Measurements from ENCODE around the gene DCLRE1C. TPM values are rescaled to one million over a fixed set of nuclear protein-coding genes. Genes with fewer than 3 reads are reported as not detected.

Gene DCLRE1C
- total and polyA plus RNA-seq, 9 of the 15 experiments (the other 6 are each of a cell fraction or from before 2014, with no cell fraction given), result 8.8 to 22.2 (median 13.9) TPM

GRCh38 chr10:14971867-14972448 lies 18.1 kb upstream of the DCLRE1C start:
- peak in 1 of 4 experiments; percentile 53 for DNase-seq (ENCODE audit: extremely low read depth in 1 of 4, low spot score in 3 of 4)
- H3K4me3 ChIP-seq, result no peak overlapping the region
- TF ChIP-seq PRDM10 (IDR thresholded peaks at IDR 0.05; ENCODE audit: partially characterized antibody), result peak; percentile 64
- TF ChIP-seq SMC3 (conservative IDR thresholded peaks at IDR 0.05; ENCODE audit: insufficient read depth, low read depth, low read length), result peak; percentile 32; the same call in 1 of the 2 replicates
- TF ChIP-seq, protein P1, sequence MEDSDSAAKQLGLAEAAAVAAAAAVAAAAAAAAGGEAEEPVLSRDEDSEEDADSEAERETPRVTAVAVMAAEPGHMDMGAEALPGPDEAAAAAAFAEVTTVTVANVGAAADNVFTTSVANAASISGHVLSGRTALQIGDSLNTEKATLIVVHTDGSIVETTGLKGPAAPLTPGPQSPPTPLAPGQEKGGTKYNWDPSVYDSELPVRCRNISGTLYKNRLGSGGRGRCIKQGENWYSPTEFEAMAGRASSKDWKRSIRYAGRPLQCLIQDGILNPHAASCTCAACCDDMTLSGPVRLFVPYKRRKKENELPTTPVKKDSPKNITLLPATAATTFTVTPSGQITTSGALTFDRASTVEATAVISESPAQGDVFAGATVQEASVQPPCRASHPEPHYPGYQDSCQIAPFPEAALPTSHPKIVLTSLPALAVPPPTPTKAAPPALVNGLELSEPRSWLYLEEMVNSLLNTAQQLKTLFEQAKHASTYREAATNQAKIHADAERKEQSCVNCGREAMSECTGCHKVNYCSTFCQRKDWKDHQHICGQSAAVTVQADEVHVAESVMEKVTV (CRISPR knock-in tag; IDR thresholded peaks at IDR 0.05), result peak; percentile 24; the same call in 1 of the 2 replicates
- no peak for TF ChIP-seq TCF7L2 (IDR thresholded peaks at IDR 0.05; ENCODE audit: low read depth, low read length)
- no peak for TF ChIP-seq HDAC2 (IDR thresholded peaks at IDR 0.05)
- TF ChIP-seq, protein P2, sequence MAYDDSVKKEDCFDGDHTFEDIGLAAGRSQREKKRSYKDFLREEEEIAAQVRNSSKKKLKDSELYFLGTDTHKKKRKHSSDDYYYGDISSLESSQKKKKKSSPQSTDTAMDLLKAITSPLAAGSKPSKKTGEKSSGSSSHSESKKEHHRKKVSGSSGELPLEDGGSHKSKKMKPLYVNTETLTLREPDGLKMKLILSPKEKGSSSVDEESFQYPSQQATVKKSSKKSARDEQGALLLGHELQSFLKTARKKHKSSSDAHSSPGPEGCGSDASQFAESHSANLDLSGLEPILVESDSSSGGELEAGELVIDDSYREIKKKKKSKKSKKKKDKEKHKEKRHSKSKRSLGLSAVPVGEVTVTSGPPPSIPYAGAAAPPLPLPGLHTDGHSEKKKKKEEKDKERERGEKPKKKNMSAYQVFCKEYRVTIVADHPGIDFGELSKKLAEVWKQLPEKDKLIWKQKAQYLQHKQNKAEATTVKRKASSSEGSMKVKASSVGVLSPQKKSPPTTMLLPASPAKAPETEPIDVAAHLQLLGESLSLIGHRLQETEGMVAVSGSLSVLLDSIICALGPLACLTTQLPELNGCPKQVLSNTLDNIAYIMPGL (CRISPR knock-in tag; IDR thresholded peaks at IDR 0.05), result no peak
- peak; percentile 65 to 75 (median 67) for TF ChIP-seq CTCF (IDR thresholded peaks at IDR 0.05 in 2 of 3, conservative IDR thresholded peaks at IDR 0.05 in 1 of 3; ENCODE audit: insufficient read depth in 2 of 3, low read depth in 1 of 3, low read length in 3 of 3)
- no peak for TF ChIP-seq CTCFL (IDR thresholded peaks at IDR 0.05; ENCODE audit: borderline replicate concordance, insufficient read depth, low read depth, low read length, poor library complexity, severe bottlenecking)

More at GRCh38 chr10:14971867-14972448, 18.1 kb upstream of the DCLRE1C start:
- ATAC-seq (peak; percentile 88), FAIRE-seq (peak; percentile 40)
- H3K36me3 ChIP-seq (ENCODE audit: control insufficient read depth, insufficient read depth, low read length), result no peaks in the 10 kb centered on the region
- WGBS (ENCODE audit: insufficient coverage, low coverage, missing lambda C conversion rate), result 68% methylated on average over 2 of the region's 4 CpGs
- 0 out of 2 replicates have a peak overlapping the region, but pooled peaks have one; percentile 58 for H2AFZ ChIP-seq (ENCODE audit: low read depth, low read length)
- H3K9me1 ChIP-seq (ENCODE audit: control insufficient read depth, insufficient read depth, low read length), result no peaks in the 10 kb centered on the region
- H3K9ac ChIP-seq (ENCODE audit: insufficient read depth in 1 of 2, low read depth in 2 of 2, low read length in 2 of 2), result no peak overlapping the region
- in situ Hi-C loops (cut with MboI), result no loop called here
- H3K9me3 ChIP-seq (replicated peaks; ENCODE audit: control insufficient read depth, insufficient read depth, low read depth, low read length), result no peaks in the 10 kb centered on the region
- BruUV-seq (replicated peaks), result no TSS peak
- POLR2A ChIA-PET, result interaction anchor here (0.6 kb wide), 1 partner anchor 10 kb away, joined by 3 read pairs; no protein-coding TSS in a partner anchor
- H3K4me1 ChIP-seq (replicated peaks in 1 of 2; ENCODE audit: control insufficient read depth in 2 of 2, insufficient read depth in 2 of 2, low read length in 2 of 2), result no peaks in the 10 kb centered on the region
- H4K20me1 ChIP-seq (replicated peaks; ENCODE audit: control insufficient read depth, insufficient read depth, low read length), result no peaks in the 10 kb centered on the region
- H3K27me3 ChIP-seq (ENCODE audit: control insufficient read depth in 2 of 2, insufficient read depth in 2 of 2, low read length in 2 of 2), result peaks cover 0 to 2% of the 10 kb centered on the region in 2 experiments; a peak in 2 of 5 replicates
- H3K79me2 ChIP-seq (ENCODE audit: control insufficient read depth, insufficient read depth, low read length), result no peaks in the 10 kb centered on the region
- H3K4me2 ChIP-seq (ENCODE audit: insufficient read depth, low read length), result no peak overlapping the region
- intact Hi-C loops (cut with micrococcal nuclease), result loop anchor here (5.0 kb wide), 2 partner anchors 435 to 475 kb away; no protein-coding TSS in a partner anchor
- CTCF ChIA-PET (ENCODE audit: low intra/inter-chr PET ratio), result interaction anchor here (2.9 kb wide), 1 partner anchor 473 kb away, joined by 15 read pairs; no protein-coding TSS in a partner anchor
- H3K27ac ChIP-seq (ENCODE audit: extremely low read depth, low read depth, low read length), result no peak overlapping the region
